ENCODE results near the gene C3orf18.
A peak's percentile ranks its signal among the peaks of the same experiment; 100 is the strongest.

C3orf18 gene

DNA sequence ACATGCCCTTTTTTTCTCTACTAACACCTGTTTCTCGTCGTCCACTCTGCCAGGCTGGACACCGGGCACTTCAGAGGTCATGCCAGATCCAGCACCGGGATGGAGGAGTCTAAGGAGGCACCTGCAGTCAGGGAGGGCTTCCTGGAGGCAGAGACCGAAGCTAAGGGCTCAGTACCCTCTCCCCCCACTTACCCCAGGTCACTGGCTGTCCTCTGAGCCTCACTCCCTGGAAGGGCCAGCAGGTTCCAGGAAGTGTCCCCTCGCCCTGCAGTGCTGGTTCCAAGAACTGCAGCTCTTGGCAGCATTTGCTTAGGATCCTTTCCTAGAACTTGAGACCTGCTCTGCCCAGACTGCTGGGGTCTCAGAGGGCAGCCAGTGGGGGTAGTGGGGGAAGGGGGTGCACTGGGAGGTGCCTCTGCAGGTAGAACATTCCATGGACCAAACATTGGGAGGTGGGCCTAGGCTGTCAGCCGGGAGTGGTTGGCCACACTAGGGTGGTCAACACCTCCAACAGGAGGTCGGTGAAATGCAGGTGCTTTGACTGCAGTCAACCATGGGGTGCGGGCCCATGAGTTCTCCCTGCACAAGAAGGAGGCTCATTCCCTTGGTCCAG is 32.7 kb upstream of the C3orf18 start:
- DNase-seq (ENCODE audit: low read depth in 1 of 2, low spot score in 1 of 2): no peak
- Histone ChIP-seq H3K27me3 (ENCODE audit: insufficient read depth, poor library complexity, severe bottlenecking) (no peaks in the 10 kb centered on the region), H3K4me3 (replicated peaks; ENCODE audit: insufficient read depth, low read length) (no peak overlapping the region), H3K27ac (replicated peaks) (peak overlapping the region; percentile 94)
- TF ChIP-seq SPI1 (IDR thresholded peaks at IDR 0.05; ENCODE audit: borderline replicate concordance, low read depth) (no peak), GABPA (IDR thresholded peaks at IDR 0.05; ENCODE audit: low read depth) (no peak), POLR2AphosphoS5 (IDR thresholded peaks at IDR 0.05; ENCODE audit: low read depth) (no peak)
- TF ChIP-seq, protein P1, sequence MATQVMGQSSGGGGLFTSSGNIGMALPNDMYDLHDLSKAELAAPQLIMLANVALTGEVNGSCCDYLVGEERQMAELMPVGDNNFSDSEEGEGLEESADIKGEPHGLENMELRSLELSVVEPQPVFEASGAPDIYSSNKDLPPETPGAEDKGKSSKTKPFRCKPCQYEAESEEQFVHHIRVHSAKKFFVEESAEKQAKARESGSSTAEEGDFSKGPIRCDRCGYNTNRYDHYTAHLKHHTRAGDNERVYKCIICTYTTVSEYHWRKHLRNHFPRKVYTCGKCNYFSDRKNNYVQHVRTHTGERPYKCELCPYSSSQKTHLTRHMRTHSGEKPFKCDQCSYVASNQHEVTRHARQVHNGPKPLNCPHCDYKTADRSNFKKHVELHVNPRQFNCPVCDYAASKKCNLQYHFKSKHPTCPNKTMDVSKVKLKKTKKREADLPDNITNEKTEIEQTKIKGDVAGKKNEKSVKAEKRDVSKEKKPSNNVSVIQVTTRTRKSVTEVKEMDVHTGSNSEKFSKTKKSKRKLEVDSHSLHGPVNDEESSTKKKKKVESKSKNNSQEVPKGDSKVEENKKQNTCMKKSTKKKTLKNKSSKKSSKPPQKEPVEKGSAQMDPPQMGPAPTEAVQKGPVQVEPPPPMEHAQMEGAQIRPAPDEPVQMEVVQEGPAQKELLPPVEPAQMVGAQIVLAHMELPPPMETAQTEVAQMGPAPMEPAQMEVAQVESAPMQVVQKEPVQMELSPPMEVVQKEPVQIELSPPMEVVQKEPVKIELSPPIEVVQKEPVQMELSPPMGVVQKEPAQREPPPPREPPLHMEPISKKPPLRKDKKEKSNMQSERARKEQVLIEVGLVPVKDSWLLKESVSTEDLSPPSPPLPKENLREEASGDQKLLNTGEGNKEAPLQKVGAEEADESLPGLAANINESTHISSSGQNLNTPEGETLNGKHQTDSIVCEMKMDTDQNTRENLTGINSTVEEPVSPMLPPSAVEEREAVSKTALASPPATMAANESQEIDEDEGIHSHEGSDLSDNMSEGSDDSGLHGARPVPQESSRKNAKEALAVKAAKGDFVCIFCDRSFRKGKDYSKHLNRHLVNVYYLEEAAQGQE (IDR thresholded peaks at IDR 0.05; ENCODE audit: insufficient replicate concordance, low read depth): no peak
- TF ChIP-seq, protein P2, sequence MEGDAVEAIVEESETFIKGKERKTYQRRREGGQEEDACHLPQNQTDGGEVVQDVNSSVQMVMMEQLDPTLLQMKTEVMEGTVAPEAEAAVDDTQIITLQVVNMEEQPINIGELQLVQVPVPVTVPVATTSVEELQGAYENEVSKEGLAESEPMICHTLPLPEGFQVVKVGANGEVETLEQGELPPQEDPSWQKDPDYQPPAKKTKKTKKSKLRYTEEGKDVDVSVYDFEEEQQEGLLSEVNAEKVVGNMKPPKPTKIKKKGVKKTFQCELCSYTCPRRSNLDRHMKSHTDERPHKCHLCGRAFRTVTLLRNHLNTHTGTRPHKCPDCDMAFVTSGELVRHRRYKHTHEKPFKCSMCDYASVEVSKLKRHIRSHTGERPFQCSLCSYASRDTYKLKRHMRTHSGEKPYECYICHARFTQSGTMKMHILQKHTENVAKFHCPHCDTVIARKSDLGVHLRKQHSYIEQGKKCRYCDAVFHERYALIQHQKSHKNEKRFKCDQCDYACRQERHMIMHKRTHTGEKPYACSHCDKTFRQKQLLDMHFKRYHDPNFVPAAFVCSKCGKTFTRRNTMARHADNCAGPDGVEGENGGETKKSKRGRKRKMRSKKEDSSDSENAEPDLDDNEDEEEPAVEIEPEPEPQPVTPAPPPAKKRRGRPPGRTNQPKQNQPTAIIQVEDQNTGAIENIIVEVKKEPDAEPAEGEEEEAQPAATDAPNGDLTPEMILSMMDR (IDR thresholded peaks at IDR 0.05; ENCODE audit: insufficient read depth, low read length): no peak

DNA sequence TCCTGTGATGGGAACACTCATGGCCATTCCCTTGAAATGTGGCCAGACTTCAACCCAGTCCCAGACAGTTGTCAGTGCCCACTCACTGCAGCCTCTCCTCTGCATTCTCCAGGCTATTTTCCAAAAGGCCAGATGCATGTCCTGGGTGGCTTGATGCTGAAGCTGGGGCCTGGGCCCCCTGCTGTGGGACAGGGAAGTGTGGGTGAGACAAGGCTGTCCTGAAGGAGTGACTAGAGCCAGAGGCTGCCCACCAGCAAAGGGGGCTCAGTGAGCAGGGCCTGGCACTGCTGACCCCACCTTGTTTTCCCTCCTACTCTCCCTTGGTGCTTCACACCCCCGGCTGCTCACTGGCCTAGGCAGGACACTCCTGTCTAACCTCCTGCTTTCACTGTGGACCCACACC is 32.2 kb upstream of the C3orf18 start:
- TF ChIP-seq GABPA (IDR thresholded peaks at IDR 0.05; ENCODE audit: low read depth) (no peak), SPI1 (IDR thresholded peaks at IDR 0.05; ENCODE audit: borderline replicate concordance, low read depth) (no peak), POLR2AphosphoS5 (IDR thresholded peaks at IDR 0.05; ENCODE audit: low read depth) (no peak)
- TF ChIP-seq, protein P1 (IDR thresholded peaks at IDR 0.05; ENCODE audit: insufficient replicate concordance, low read depth): no peak
- TF ChIP-seq, protein P2 (IDR thresholded peaks at IDR 0.05; ENCODE audit: insufficient read depth, low read length): no peak
- Histone ChIP-seq H3K4me3 (replicated peaks; ENCODE audit: insufficient read depth, low read length) (no peak overlapping the region), H3K27me3 (ENCODE audit: insufficient read depth, poor library complexity, severe bottlenecking) (no peaks in the 10 kb centered on the region), H3K27ac (replicated peaks) (peak overlapping the region; percentile 94)
- no peak for DNase-seq (ENCODE audit: low read depth in 1 of 2, low spot score in 1 of 2)

DNA sequence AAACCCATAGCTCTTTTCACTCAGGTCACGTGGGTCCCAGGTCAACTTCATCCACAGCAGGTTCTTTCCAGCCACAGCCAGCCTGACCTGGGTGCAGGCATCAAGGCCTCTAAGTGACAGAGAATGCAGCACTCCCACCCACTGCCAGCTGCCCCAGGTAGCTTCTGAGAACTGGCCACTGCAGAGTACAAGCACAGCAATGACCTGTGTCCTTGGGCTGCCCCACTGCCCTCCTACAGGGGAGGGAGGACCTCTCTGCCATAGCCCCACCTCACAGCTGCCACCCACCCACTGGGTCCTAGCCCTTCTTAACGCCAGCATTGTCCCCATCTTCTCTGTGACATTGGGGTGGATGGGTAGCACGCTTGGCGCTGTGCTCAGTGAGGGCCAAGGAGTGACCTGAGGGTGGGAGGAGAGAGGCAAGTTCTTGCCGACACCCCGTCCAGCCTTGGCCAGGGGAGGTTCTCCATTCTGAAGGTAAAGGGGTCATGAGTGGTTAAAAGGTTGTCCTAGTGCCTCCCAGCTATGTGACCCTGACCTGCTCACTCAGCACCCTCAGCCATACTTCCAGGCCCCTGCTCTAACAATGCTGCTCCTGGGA is 31.7 kb upstream of the C3orf18 start:
- Histone ChIP-seq H3K4me3 (replicated peaks; ENCODE audit: insufficient read depth, low read length) (no peak overlapping the region), H3K27ac (replicated peaks) (peak overlapping the region; percentile 94), H3K27me3 (ENCODE audit: insufficient read depth, poor library complexity, severe bottlenecking) (no peaks in the 10 kb centered on the region)
- TF ChIP-seq POLR2AphosphoS5 (IDR thresholded peaks at IDR 0.05; ENCODE audit: low read depth) (no peak), GABPA (IDR thresholded peaks at IDR 0.05; ENCODE audit: low read depth) (no peak), SPI1 (IDR thresholded peaks at IDR 0.05; ENCODE audit: borderline replicate concordance, low read depth) (no peak)
- TF ChIP-seq, protein P2 (IDR thresholded peaks at IDR 0.05; ENCODE audit: insufficient read depth, low read length): no peak
- TF ChIP-seq, protein P1 (IDR thresholded peaks at IDR 0.05; ENCODE audit: insufficient replicate concordance, low read depth): no peak
- no peak for DNase-seq (ENCODE audit: low read depth in 1 of 2, low spot score in 1 of 2)

Measured in HL-60 (cell line).